Neuronal stem cell (in vitro differentiated cells): ENCODE measurements around the gene PPP2R1B.

Experiments
- DNase-seq: peaks from one replicate; pipeline ENCODE4 v3.0.0-alpha.2; 2013; ENCODE audit warnings: low spot score
- H2AFZ ChIP-seq: one replicate; pipeline ENCODE4 v1.6.1; 2013; ENCODE audit warnings: mild to moderate bottlenecking, low read length, inconsistent platforms
- H2AK5ac ChIP-seq: 2 replicates; pipeline ENCODE4 v1.6.1; 2013; ENCODE audit warnings: low read depth, mild to moderate bottlenecking, inconsistent platforms, low read length, moderate library complexity, mixed read lengths
- H2BK120ac ChIP-seq: 2 replicates; pipeline ENCODE4 v1.6.1; 2013; ENCODE audit warnings: low read depth, mild to moderate bottlenecking, inconsistent platforms, low read length, moderate library complexity, mixed read lengths
- H2BK12ac ChIP-seq: one replicate; pipeline ENCODE4 v1.6.1; 2013; ENCODE audit warnings: low read length, inconsistent platforms
- H2BK15ac ChIP-seq: 2 replicates; pipeline ENCODE4 v1.6.1; 2013; ENCODE audit warnings: mild to moderate bottlenecking, low read length, inconsistent platforms, mixed read lengths
- H2BK5ac ChIP-seq: one replicate; pipeline ENCODE4 v1.6.1; 2013; ENCODE audit warnings: inconsistent platforms, mild to moderate bottlenecking, low read length, moderate library complexity
- H3K14ac ChIP-seq: one replicate; pipeline ENCODE4 v1.6.1; 2013; ENCODE audit warnings: low read length, inconsistent platforms
- H3K18ac ChIP-seq: 2 replicates; pipeline ENCODE4 v1.6.1; 2013; ENCODE audit warnings: low read length, inconsistent platforms
- H3K23ac ChIP-seq: 2 replicates; pipeline ENCODE4 v1.6.1; 2013; ENCODE audit warnings: low read depth, mild to moderate bottlenecking, mixed read lengths, low read length, inconsistent platforms; ENCODE audit not compliant: poor library complexity
- H3K27ac ChIP-seq: replicated peaks from 3 replicates; pipeline ENCODE4 v1.5.1; 2013; ENCODE audit warnings: low read length, inconsistent platforms
- H3K27me3 ChIP-seq, 3 experiments: 2 replicates each; pipeline ENCODE4 v1.6.1; 2013; ENCODE audit warnings: low read length in 3 of 3, mild to moderate bottlenecking in 2 of 3, inconsistent platforms in 1 of 3, low read depth in 1 of 3, mixed read lengths in 1 of 3, moderate library complexity in 1 of 3; ENCODE audit not compliant: control insufficient read depth in 3 of 3, insufficient read depth in 3 of 3
- H3K36me3 ChIP-seq, 2 donors: replicated peaks in 1 of 2; 2 replicates each; pipeline ENCODE4 v1.6.1; 2013; ENCODE audit warnings: low read length in 2 of 2; ENCODE audit not compliant: control insufficient read depth in 2 of 2, insufficient read depth in 2 of 2
- H3K4ac ChIP-seq: 2 replicates; pipeline ENCODE4 v1.6.1; 2013; ENCODE audit warnings: inconsistent platforms, mild to moderate bottlenecking, low read length, moderate library complexity
- H3K4me1 ChIP-seq, 2 donors: 1 replicate in 1 of 2; 2 replicates in 1 of 2; pipeline ENCODE4 v1.6.1; 2013; ENCODE audit warnings: low read length in 2 of 2, low read depth in 1 of 2; ENCODE audit not compliant: control insufficient read depth in 2 of 2, insufficient read depth in 1 of 2
- H3K4me2 ChIP-seq: one replicate; pipeline ENCODE4 v1.6.1; 2013; ENCODE audit warnings: mild to moderate bottlenecking, low read length, inconsistent platforms; ENCODE audit not compliant: insufficient read depth, poor library complexity, severe bottlenecking
- H3K4me3 ChIP-seq, 2 donors: 2 replicates each; pipeline ENCODE4 v1.5.1; 2013; ENCODE audit warnings: low read length in 2 of 2, mild to moderate bottlenecking in 2 of 2, inconsistent platforms in 1 of 2, moderate library complexity in 1 of 2
- H3K79me1 ChIP-seq: one replicate; pipeline ENCODE4 v1.6.1; 2013; ENCODE audit warnings: low read depth, mild to moderate bottlenecking, inconsistent platforms, low read length, moderate library complexity
- H3K9ac ChIP-seq: one replicate; pipeline ENCODE4 v1.6.1; 2013; ENCODE audit warnings: mild to moderate bottlenecking, low read depth, low read length, inconsistent platforms; ENCODE audit not compliant: poor library complexity
- H3K9me3 ChIP-seq, 2 donors: replicated peaks in 1 of 2; 2 replicates each; pipeline versions ENCODE3 to v1.6.1; 2013; ENCODE audit warnings: low read length in 2 of 2, mild to moderate bottlenecking in 2 of 2, inconsistent platforms in 1 of 2, low read depth in 1 of 2, mixed read lengths in 1 of 2, moderate library complexity in 1 of 2; ENCODE audit not compliant: control insufficient read depth in 2 of 2, insufficient read depth in 1 of 2
- H4K8ac ChIP-seq: one replicate; pipeline ENCODE4 v1.6.1; 2013; ENCODE audit warnings: low read depth, mild to moderate bottlenecking, inconsistent platforms, low read length, moderate library complexity
- H4K91ac ChIP-seq: one replicate; pipeline ENCODE4 v1.6.1; 2013; ENCODE audit warnings: low read length, low read depth, mild to moderate bottlenecking, inconsistent platforms; ENCODE audit not compliant: poor library complexity
- WGBS, 2 donors: extraction: QIAGEN DNeasy Blood & Tissue Kit; methylation state at CpG; one replicate each; pipeline ENCODE4 v1.1.7; 2013; ENCODE audit warnings: missing lambda C conversion rate in 2 of 2, mixed read lengths in 1 of 2; ENCODE audit not compliant: insufficient read length in 2 of 2, insufficient replicate concordance in 1 of 2; ENCODE audit errors: extremely low coverage in 2 of 2; 5-methylcytosine and 5-hydroxymethylcytosine counted together

PPP2R1B gene

DNA sequence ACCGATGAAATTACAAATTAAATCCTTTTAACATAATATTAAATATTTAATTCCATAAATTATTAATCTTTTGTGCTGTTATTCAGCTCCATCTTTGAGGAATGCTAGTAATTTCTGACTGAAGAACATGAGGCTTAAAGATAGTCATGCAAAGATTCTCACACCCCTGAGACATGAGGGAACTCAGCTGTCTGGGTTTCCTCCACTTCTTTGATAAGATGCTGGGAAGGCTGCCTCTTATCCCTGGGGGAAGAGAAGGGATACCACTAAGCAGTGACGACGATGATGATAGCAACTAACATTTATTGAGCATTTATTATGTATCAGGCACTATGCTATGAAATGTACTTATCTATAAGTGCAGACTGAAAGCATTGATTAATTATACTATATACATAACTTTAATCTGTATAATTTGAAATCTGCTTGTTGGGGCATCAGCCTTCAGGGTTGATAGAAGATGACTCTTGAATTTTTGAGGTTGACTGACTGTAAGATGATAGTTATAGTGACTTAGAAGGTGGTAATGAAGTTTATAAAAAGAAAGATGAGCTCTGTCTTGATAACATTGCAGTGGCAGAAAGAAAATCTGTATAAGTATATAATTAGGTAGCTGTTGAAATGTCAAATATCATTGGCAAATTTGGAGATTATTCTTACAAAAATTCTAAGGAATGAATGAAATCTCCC, 85.6 kb downstream of the PPP2R1B start:
- H3K27me3 ChIP-seq: no peaks in the 10 kb centered on the region
- no peaks in the 10 kb centered on the region for H3K4me1 ChIP-seq
- H2BK12ac ChIP-seq: no peak overlapping the region
- peaks cover 1 to 11% of the 10 kb centered on the region in 2 donors for H3K36me3 ChIP-seq
- no peak overlapping the region for H3K18ac ChIP-seq
- no peaks in the 10 kb centered on the region for H3K9me3 ChIP-seq
- no peak overlapping the region for H2BK15ac ChIP-seq
- WGBS, 2 donors: 100% methylated on average over 1 of the region's 3 CpGs; no CpG with 5 or more reads in 1 of the 2 donors
- no peak for DNase-seq
- H2AFZ ChIP-seq: no peak overlapping the region
- no peak overlapping the region for H3K9ac ChIP-seq
- no peak overlapping the region for H3K27ac ChIP-seq
- no peak overlapping the region for H2BK120ac ChIP-seq
- no peak overlapping the region for H3K4me2 ChIP-seq
- H3K14ac ChIP-seq: no peak overlapping the region
- H3K4ac ChIP-seq: no peak overlapping the region
- no peak overlapping the region for H4K8ac ChIP-seq
- H3K23ac ChIP-seq: no peak overlapping the region
- H2AK5ac ChIP-seq: no peak overlapping the region
- no peaks in the 10 kb centered on the region for H3K79me1 ChIP-seq
- H2BK5ac ChIP-seq: no peak overlapping the region
- no peak overlapping the region for H4K91ac ChIP-seq
- H3K4me3 ChIP-seq: no peak overlapping the region
